ENCODE results near the gene OSBPL9. TPM values are rescaled to one million over a fixed set of nuclear protein-coding genes. Genes with fewer than 3 reads are reported as not detected.

Gene OSBPL9
- polyA plus RNA-seq, 1 donor (not counting 4 experiments of a cell fraction or from before 2014, with no cell fraction given) = 62.7 TPM

- peak overlapping the region; percentile 42 for H3K4me2 ChIP-seq (ENCODE audit: control insufficient read depth, extremely low read depth, insufficient read depth, low read depth, low read length)
- H3K9me1 ChIP-seq (ENCODE audit: control insufficient read depth, extremely low read depth, insufficient read depth, low read length) = no peaks in the 10 kb centered on the region
- H3K9me3 ChIP-seq (ENCODE audit: control insufficient read depth, low read depth, low read length) = no peaks in the 10 kb centered on the region
- H3K4me1 ChIP-seq (ENCODE audit: control insufficient read depth, extremely low read depth, insufficient read depth, low read length) = peaks cover 12% of the 10 kb centered on the region
- H3K27me3 ChIP-seq (ENCODE audit: control insufficient read depth, extremely low read depth, insufficient read depth, low read length) = no peaks in the 10 kb centered on the region
- H4K20me1 ChIP-seq (ENCODE audit: control insufficient read depth, extremely low read depth, insufficient read depth, low read length) = no peaks in the 10 kb centered on the region
- H3K4me3 ChIP-seq (ENCODE audit: control insufficient read depth in 2 of 3, extremely low read depth in 1 of 3, insufficient read depth in 2 of 3, low read depth in 1 of 3, low read length in 3 of 3) = no peak overlapping the region
- no peaks in the 10 kb centered on the region for H3K36me3 ChIP-seq (ENCODE audit: control insufficient read depth in 2 of 2, extremely low read depth in 1 of 2, insufficient read depth in 2 of 2, low read length in 2 of 2)
- no peak for DNase-seq (ENCODE audit: low read depth, low spot score)
- H3K27ac ChIP-seq (ENCODE audit: control insufficient read depth, insufficient read depth, low read length) = no peak overlapping the region
- H2AFZ ChIP-seq (ENCODE audit: control insufficient read depth, low read length) = peak overlapping the region; percentile 59
- no peak overlapping the region for H3K9ac ChIP-seq (ENCODE audit: control insufficient read depth, extremely low read depth, insufficient read depth, low read length)
- no peak for TF ChIP-seq CTCF (optimal IDR thresholded peaks at IDR 0.05 in 1 of 3, IDR thresholded peaks at IDR 0.05 in 1 of 3, conservative IDR thresholded peaks at IDR 0.05 in 1 of 3; ENCODE audit: extremely low read depth in 1 of 3, insufficient read depth in 2 of 3, low read length in 3 of 3)
- TF ChIP-seq EZH2 (IDR thresholded peaks at IDR 0.05; ENCODE audit: low read length) = no peak
- dilution Hi-C loops (cut with MboI; ENCODE audit: extremely low pct_ligation_motif_present, low sequenced_read_pairs) = no loop called here
- H3K79me2 ChIP-seq (ENCODE audit: control insufficient read depth, insufficient read depth, low read length) = no peaks in the 10 kb centered on the region
- FAIRE-seq = peak; percentile 97
Measured at GRCh38 chr1:51592711-51593110, 24.2 kb upstream of the OSBPL9 start.

DNA sequence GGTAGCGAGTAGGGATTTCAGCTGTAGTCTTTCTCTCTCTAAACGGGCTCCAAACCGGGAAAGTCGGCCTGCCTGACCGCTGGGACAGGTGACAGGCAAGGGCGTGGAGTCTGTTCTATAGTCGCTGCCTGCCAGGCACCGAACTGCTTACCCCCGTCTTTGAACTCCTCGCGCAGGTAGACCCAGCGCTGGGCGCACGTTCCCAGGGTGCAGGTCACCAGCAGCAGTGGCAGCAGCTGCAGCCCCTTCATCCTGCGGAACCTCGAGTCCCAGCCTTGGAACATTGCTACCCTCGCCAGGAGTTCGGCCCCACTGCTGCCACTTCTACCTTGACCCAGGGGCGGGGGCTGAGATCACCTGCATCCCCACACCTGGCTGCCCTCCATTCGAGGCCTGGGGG lies 22.2 kb upstream of the OSBPL9 start:
- Histone ChIP-seq H3K9me3 (ENCODE audit: control insufficient read depth, low read depth, low read length) (no peaks in the 10 kb centered on the region), H3K9me1 (ENCODE audit: control insufficient read depth, extremely low read depth, insufficient read depth, low read length) (no peaks in the 10 kb centered on the region), H3K27me3 (ENCODE audit: control insufficient read depth, extremely low read depth, insufficient read depth, low read length) (no peaks in the 10 kb centered on the region), H3K9ac (ENCODE audit: control insufficient read depth, extremely low read depth, insufficient read depth, low read length) (no peak overlapping the region), H3K4me2 (ENCODE audit: control insufficient read depth, extremely low read depth, insufficient read depth, low read depth, low read length) (no peak overlapping the region), H3K36me3 (ENCODE audit: control insufficient read depth in 2 of 2, extremely low read depth in 1 of 2, insufficient read depth in 2 of 2, low read length in 2 of 2) (no peaks in the 10 kb centered on the region), H3K4me1 (ENCODE audit: control insufficient read depth, extremely low read depth, insufficient read depth, low read length) (peaks cover 12% of the 10 kb centered on the region), H3K79me2 (ENCODE audit: control insufficient read depth, insufficient read depth, low read length) (no peaks in the 10 kb centered on the region), H3K27ac (ENCODE audit: control insufficient read depth, insufficient read depth, low read length) (no peak overlapping the region), H3K4me3 (ENCODE audit: control insufficient read depth in 2 of 3, extremely low read depth in 1 of 3, insufficient read depth in 2 of 3, low read depth in 1 of 3, low read length in 3 of 3) (no peak overlapping the region), H4K20me1 (ENCODE audit: control insufficient read depth, extremely low read depth, insufficient read depth, low read length) (no peaks in the 10 kb centered on the region), H2AFZ (ENCODE audit: control insufficient read depth, low read length) (no peak overlapping the region)
- DNase-seq (ENCODE audit: low read depth, low spot score) (no peak), FAIRE-seq (no peak)
- dilution Hi-C loops (cut with MboI; ENCODE audit: extremely low pct_ligation_motif_present, low sequenced_read_pairs) = no loop called here
- TF ChIP-seq CTCF (optimal IDR thresholded peaks at IDR 0.05 in 1 of 3, IDR thresholded peaks at IDR 0.05 in 1 of 3, conservative IDR thresholded peaks at IDR 0.05 in 1 of 3; ENCODE audit: extremely low read depth in 1 of 3, insufficient read depth in 2 of 3, low read length in 3 of 3) (no peak), EZH2 (IDR thresholded peaks at IDR 0.05; ENCODE audit: low read length) (no peak)

All from keratinocyte (primary cell).